HCT116 (cell line): ENCODE data around the gene LMBR1. TPM values are rescaled to one million over a fixed set of nuclear protein-coding genes. Genes with fewer than 3 reads are reported as not detected.
A peak's percentile ranks its signal among the peaks of the same experiment; 100 is the strongest.

Source experiments
- ATAC-seq: fragments of 200-7000 bp; cut with Tn5 transposase; 2 replicates; pipeline ENCODE4 v1.9.1; 2020; ENCODE audit warnings: mild to moderate bottlenecking, moderate library complexity
- BruUV-seq: library from RNA; stranded (reverse); fragments of 400-500 nt; replicated peaks from 2 replicates; lab custom pipeline; 2021; lab: Mats Ljungman, UMichigan
- CTCF ChIA-PET: fragments of 300-600 bp; sonication (Branson Sonifier 250); formaldehyde crosslinking; loops from one replicate; lab custom pipeline; 2021; ENCODE audit warnings: antibody characterized with exemption; lab: Charles Lee
- POLR2A ChIA-PET: fragments of 300-600, 350-600 bp; sonication (Branson Sonifier 250); formaldehyde crosslinking; loops from one replicate; lab custom pipeline; 2021; ENCODE audit warnings: antibody characterized with exemption; lab: Charles Lee
- RAD21 ChIA-PET, 2 experiments: fragments of 300-600 bp; sonication (Branson Sonifier 250); formaldehyde crosslinking; loops; one replicate each; lab custom pipeline; 2023; ENCODE audit warnings: low total read pairs in 2 of 2; ENCODE audit not compliant: uncharacterized antibody in 2 of 2, unreplicated experiment in 2 of 2, low non-redundant PET in 1 of 2; lab: Charles Lee
- DNase-seq: peaks from one replicate; pipeline ENCODE4 v3.0.0-alpha.2; 2010; ENCODE audit warnings: low read depth, low spot score
- H2AFZ ChIP-seq: fragments of 200-600 bp; shearing (Covaris generic), sonication (generic); 2 replicates; pipeline ENCODE4 v1.6.1; 2017; ENCODE audit warnings: low read depth, mixed run types, mixed read lengths, antibody characterized with exemption, low read length; ENCODE audit not compliant: poor library complexity, severe bottlenecking
- H3K27ac ChIP-seq: 2 replicates; pipeline ENCODE4 v1.5.1; 2012; ENCODE audit warnings: low read depth, low read length
- H3K27me3 ChIP-seq: fragments of 200-600 bp; sonication (generic); 2 replicates; pipeline ENCODE4 v1.6.1; 2016; ENCODE audit warnings: mixed run types, low read length, mixed read lengths; ENCODE audit not compliant: insufficient read depth
- H3K36me3 ChIP-seq, 2 experiments: fragments of 200-500 bp in 1 of 2; fragments of 200-600 bp in 1 of 2; sonication (Bioruptor generic) in 1 of 2; sonication (generic) in 1 of 2; 2 replicates each; pipeline versions ENCODE4 v1.5.1 to v1.6.1; 2014 to 2016; ENCODE audit warnings: low read length in 2 of 2, inconsistent platforms in 1 of 2, mixed read lengths in 1 of 2, mixed run types in 1 of 2; ENCODE audit not compliant: insufficient read depth in 2 of 2, control insufficient read depth in 1 of 2
- H3K4me1 ChIP-seq, 2 experiments: fragments of 200-600 bp in 1 of 2; sonication (generic) in 1 of 2; 2 replicates each; pipeline versions ENCODE4 v1.5.1 to v1.6.1; 2012 to 2017; ENCODE audit warnings: low read length in 2 of 2, inconsistent platforms in 1 of 2, mild to moderate bottlenecking in 1 of 2, mixed read lengths in 1 of 2, mixed run types in 1 of 2, moderate library complexity in 1 of 2; ENCODE audit not compliant: insufficient read depth in 2 of 2, control insufficient read depth in 1 of 2
- H3K4me2 ChIP-seq: fragments of 200-600 bp; sonication (generic); 2 replicates; pipeline ENCODE4 v1.6.1; 2017; ENCODE audit warnings: mixed run types, low read length, mixed read lengths
- H3K4me3 ChIP-seq, 2 experiments: fragments of 200-600 bp in 1 of 2; sonication (generic) in 1 of 2; replicated peaks in 1 of 2; 2 replicates each; pipeline ENCODE4 v1.5.1; 2011 to 2016; ENCODE audit warnings: low read length in 2 of 2, control low read depth in 1 of 2, low read depth in 1 of 2, mild to moderate bottlenecking in 1 of 2, mixed read lengths in 1 of 2, mixed run types in 1 of 2
- H3K79me2 ChIP-seq: fragments of 200-600 bp; sonication (generic); 2 replicates; pipeline ENCODE4 v1.6.1; 2017; ENCODE audit warnings: mild to moderate bottlenecking, mixed run types, low read length, moderate library complexity, mixed read lengths; ENCODE audit not compliant: insufficient read depth
- H3K9ac ChIP-seq: fragments of 200-600 bp; sonication (generic); 2 replicates; pipeline ENCODE4 v1.6.1; 2016; ENCODE audit warnings: low read length, mixed read lengths
- H3K9me2 ChIP-seq: fragments of 200-600 bp; sonication (generic), shearing (Covaris generic); 2 replicates; pipeline ENCODE4 v1.6.1; 2017; ENCODE audit warnings: mixed run types, mild to moderate bottlenecking, moderate library complexity; ENCODE audit not compliant: insufficient read depth
- H3K9me3 ChIP-seq, 2 experiments: fragments of 200-500 bp in 1 of 2; fragments of 200-600 bp in 1 of 2; sonication (Bioruptor generic) in 1 of 2; sonication (generic) in 1 of 2; 2 replicates each; pipeline ENCODE4 v1.6.1; 2014 to 2017; ENCODE audit warnings: low read length in 2 of 2, mixed read lengths in 2 of 2, inconsistent platforms in 1 of 2, low read depth in 1 of 2, mild to moderate bottlenecking in 1 of 2, mixed run types in 1 of 2, moderate library complexity in 1 of 2; ENCODE audit not compliant: control insufficient read depth in 1 of 2, insufficient read depth in 1 of 2
- H4K20me1 ChIP-seq: fragments of 200-600 bp; sonication (generic), shearing (Covaris generic); 2 replicates; pipeline ENCODE4 v1.6.1; 2017; ENCODE audit warnings: mixed run types, mild to moderate bottlenecking, moderate library complexity; ENCODE audit not compliant: insufficient read depth
- CTCF ChIP-seq, 3 experiments: fragments of 200-600 bp in 1 of 3; sonication (generic) in 1 of 3; IDR thresholded peaks in 2 of 3; conservative IDR thresholded peaks in 1 of 3; 2 replicates each; pipeline ENCODE4 v1.5.1; 2012 to 2017; ENCODE audit warnings: low read depth in 2 of 3, low read length in 2 of 3, antibody characterized with exemption in 1 of 3, borderline replicate concordance in 1 of 3, control low read depth in 1 of 3, mild to moderate bottlenecking in 1 of 3, mixed read lengths in 1 of 3, mixed run types in 1 of 3, moderate library complexity in 1 of 3; ENCODE audit not compliant: insufficient read depth in 1 of 3
- EZH2 ChIP-seq: fragments of 200-600 bp; sonication (generic); IDR thresholded peaks from 2 replicates; pipeline ENCODE4 v1.6.1; 2017; ENCODE audit warnings: antibody characterized with exemption, mixed run types
- JUND ChIP-seq: IDR thresholded peaks from 2 replicates; pipeline ENCODE4 v1.6.1; 2012
- POLR2A ChIP-seq: IDR thresholded peaks from 2 replicates; pipeline ENCODE4 v1.7.0; 2011; ENCODE audit warnings: borderline replicate concordance; ENCODE audit not compliant: insufficient read depth, insufficient read length; ENCODE audit errors: extremely low read depth
- RAD21 ChIP-seq: IDR thresholded peaks from 2 replicates; pipeline ENCODE4 v1.6.1; 2012; ENCODE audit warnings: low read depth, mild to moderate bottlenecking
- SP1 ChIP-seq: IDR thresholded peaks from 2 replicates; pipeline ENCODE4 v1.6.1; 2012; ENCODE audit warnings: low read depth
- SRF ChIP-seq: IDR thresholded peaks from 2 replicates; pipeline ENCODE4 v1.6.1; 2012; ENCODE audit warnings: low read depth
- YY1 ChIP-seq: IDR thresholded peaks from 2 replicates; pipeline ENCODE4 v1.6.1; 2011; ENCODE audit warnings: low read length, low read depth, moderate library complexity, mild to moderate bottlenecking; ENCODE audit not compliant: insufficient replicate concordance; ENCODE audit errors: extremely low read depth
- ZBTB33 ChIP-seq: IDR thresholded peaks from 2 replicates; pipeline ENCODE4 v1.6.1; 2011; ENCODE audit warnings: mild to moderate bottlenecking, low read length, moderate library complexity; ENCODE audit not compliant: insufficient replicate concordance; ENCODE audit errors: extremely low read depth
- ZNF274 ChIP-seq: fragments of 200-500 bp; sonication (Bioruptor generic); IDR thresholded peaks from 2 replicates; pipeline ENCODE4 v1.6.1; 2014; ENCODE audit warnings: mild to moderate bottlenecking, low read depth, low read length, inconsistent platforms
- intact Hi-C: fragments of 100-400 bp; cut with micrococcal nuclease; formaldehyde crosslinking; loops from 2 replicates; pipeline ENCODE4 v1.10.0; 2022
- total RNA-seq: library from RNA; stranded (reverse); gene quantifications from one replicate; pipeline ENCODE4 v1.2.1, GENCODE V29; 2021; ENCODE audit not compliant: unreplicated experiment

LMBR1 gene
- total RNA-seq, 1 experiment from 2014 or later, result 84.0 TPM

GRCh38 chr7:156768698-156769472 lies 124.1 kb downstream of the LMBR1 start:
- CTCF ChIA-PET, result interaction anchor here (0.9 to 1.4 kb wide), 2 partner anchors 10 to 15 kb away, joined by 3 to 5 read pairs; no protein-coding TSS in a partner anchor
- DNase-seq (no peak), ATAC-seq (peak; percentile 28; the same call in 1 of the 2 replicates)
- Histone ChIP-seq H3K9me2 (no peaks in the 10 kb centered on the region), H3K4me1 (peaks cover 0 to 12% of the 10 kb centered on the region in 2 experiments; a peak in 1 of 4 replicates), H2AFZ (no peak overlapping the region), H3K36me3 (no peaks in the 10 kb centered on the region), H3K27me3 (no peaks in the 10 kb centered on the region), H3K4me3 (no peak overlapping the region), H3K4me2 (0 out of 2 replicates have a peak overlapping the region, but pooled peaks have one; percentile 9), H3K27ac (no peak overlapping the region), H3K79me2 (peaks cover 20% of the 10 kb centered on the region), H3K9ac (no peak overlapping the region), H4K20me1 (no peaks in the 10 kb centered on the region; the same call in 1 of the 2 replicates), H3K9me3 (no peaks in the 10 kb centered on the region)
- TF ChIP-seq CTCF (IDR thresholded peaks at IDR 0.05 in 2 of 3, conservative IDR thresholded peaks at IDR 0.05 in 1 of 3; ENCODE audit: borderline replicate concordance in 1 of 3, insufficient read depth in 1 of 3, low read depth in 2 of 3, low read length in 2 of 3) (no peak; a peak in 1 of 6 replicates), ZNF274 (no peak), RAD21 (no peak), POLR2A (no peak), EZH2 (no peak), SP1 (no peak), YY1 (no peak), ZBTB33 (no peak), JUND (no peak), SRF (no peak)
- BruUV-seq, result no TSS peak
- POLR2A ChIA-PET, result no interaction called here
- intact Hi-C loops, result no loop called here
- RAD21 ChIA-PET, result no interaction called here
